GM18507 (cell line): ENCODE measurements around the gene IFRD2.
"Not testable (repeated sequence)": the region's sequence is repeated elsewhere in the genome, so short reads cannot be mapped to it uniquely, and the experiment has no call there.

Source experiments
- DNase-seq: peaks from one replicate; pipeline ENCODE4 v3.0.0; 2011; ENCODE audit warnings: low read depth; ENCODE audit not compliant: insufficient read length; ENCODE audit errors: extremely low spot score
- FAIRE-seq: peaks from 2 replicates; lab custom pipeline; 2011; peaks lifted over from hg19 to GRCh38; lab: Jason Lieb, UNC

IFRD2 gene

DNA sequence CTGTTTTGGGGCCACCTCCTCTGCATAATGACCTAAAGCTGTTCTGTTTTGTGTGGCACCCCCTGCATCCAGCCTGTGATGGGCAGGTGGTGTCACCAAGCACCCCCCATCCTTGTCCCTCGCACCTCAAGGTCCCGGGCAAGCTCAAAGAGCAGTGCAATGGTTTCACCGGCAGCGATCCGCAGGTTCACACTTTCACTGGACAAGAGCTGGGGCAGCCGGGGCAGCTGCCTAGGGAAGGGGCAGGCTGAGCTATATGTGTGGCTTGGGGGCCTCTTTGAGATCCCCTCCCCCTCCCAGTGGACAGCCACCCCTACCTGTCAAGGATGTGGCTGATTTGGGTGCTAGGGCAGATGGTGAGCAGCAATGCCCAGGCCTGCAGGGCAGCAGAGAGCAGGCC is 3.1 kb downstream of the IFRD2 start:
- DNase-seq (no peak), FAIRE-seq (no peak)

DNA sequence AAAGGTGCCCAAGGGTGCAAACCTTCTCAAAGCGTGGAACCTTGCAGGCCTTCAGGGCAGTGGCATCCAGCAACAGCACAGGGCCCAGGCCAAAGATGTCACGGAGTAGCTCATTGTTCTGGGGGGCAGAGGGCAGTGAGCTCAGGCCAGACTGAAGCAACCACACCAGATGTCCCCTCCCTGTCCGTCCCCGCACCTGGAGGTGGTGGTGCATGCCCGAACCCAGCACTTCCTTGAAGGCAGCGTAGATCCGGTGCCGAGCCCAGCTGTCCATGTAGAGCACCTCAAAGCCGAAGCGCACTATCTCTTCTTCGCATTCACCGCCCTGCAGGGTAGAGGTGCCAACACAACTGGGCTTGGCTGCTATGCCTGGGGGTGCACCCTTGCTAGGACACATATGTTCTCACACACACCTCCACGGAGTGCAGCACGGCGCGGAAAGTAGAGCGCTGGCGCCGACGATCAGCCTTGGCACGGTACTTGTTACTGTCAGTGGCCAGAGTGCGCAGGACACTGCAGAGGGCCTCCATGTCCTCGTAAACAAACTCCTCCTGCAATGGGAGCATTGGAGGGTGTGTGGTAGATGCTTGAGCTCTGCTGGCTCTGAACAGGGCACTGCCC is 3.7 kb downstream of the IFRD2 start:
- FAIRE-seq (no peak), DNase-seq (no peak)

GRCh38 chr3:50287262-50287661 is 5.0 kb downstream of the IFRD2 start:
- FAIRE-seq: no peak
- DNase-seq: no peak

DNA sequence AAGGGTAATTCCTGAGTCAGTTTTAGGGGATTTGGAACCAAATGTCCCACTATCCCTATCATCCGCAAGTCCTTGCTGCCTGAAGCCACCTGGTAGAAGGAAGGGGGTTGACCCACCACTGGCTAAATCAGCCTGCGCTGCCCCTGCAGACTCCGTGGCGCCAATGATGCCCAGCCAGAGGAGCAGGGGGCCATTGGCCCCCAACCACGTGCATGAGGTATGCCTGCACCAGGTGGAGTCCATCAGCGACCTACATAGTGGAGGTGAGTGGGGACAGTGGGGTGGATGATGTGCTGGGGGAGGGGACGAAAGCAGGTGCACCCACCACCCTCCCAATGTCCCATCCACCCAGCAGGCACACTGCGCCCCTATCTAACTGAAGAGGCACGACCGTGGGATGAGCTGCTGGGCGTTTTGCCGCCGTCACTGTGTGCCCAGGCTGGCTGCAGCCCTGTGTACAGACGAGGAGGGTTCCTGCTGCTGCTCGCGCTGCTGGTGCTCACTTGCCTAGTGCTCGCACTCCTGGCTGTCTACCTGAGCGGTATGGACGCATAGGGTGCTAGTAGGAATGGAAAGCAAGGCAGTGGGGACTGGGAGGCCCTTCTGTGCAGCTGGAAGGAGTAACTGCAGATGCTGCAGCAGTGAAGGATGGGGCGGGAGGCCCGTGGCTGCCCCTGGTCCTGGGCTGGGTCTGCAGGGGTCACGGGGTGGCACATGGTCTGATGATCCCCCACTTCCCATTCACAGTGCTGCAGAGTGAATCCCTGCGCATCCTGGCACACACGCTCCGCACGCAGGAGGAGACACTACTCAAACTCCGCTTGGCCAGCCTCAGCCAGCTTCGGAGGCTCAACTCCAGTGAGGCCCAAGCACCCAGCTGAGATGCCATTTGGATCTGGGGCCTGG is 5.7 kb downstream of the IFRD2 start:
- DNase-seq: no peak
- FAIRE-seq: no peak

DNA sequence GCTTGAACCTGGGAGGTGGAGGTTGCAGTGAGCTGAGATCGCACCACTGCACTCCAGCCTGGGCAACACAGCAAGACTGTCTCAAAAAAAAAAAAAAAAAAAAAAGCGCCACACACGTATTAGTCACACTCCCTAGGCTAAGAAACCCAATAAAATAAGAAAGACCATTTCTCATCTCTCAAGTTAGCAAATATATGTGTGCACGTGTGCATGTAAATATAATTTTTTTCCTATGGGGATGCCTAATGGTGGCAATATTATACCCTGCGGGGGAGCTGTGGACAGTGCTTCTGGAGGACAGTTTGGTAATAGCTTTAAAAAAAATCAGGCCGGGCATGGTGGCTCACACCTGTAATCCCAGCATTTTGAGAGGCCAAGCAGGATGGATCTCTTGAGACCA is 8.1 kb downstream of the IFRD2 start:
- FAIRE-seq, DNase-seq: not testable (repeated sequence)

DNA sequence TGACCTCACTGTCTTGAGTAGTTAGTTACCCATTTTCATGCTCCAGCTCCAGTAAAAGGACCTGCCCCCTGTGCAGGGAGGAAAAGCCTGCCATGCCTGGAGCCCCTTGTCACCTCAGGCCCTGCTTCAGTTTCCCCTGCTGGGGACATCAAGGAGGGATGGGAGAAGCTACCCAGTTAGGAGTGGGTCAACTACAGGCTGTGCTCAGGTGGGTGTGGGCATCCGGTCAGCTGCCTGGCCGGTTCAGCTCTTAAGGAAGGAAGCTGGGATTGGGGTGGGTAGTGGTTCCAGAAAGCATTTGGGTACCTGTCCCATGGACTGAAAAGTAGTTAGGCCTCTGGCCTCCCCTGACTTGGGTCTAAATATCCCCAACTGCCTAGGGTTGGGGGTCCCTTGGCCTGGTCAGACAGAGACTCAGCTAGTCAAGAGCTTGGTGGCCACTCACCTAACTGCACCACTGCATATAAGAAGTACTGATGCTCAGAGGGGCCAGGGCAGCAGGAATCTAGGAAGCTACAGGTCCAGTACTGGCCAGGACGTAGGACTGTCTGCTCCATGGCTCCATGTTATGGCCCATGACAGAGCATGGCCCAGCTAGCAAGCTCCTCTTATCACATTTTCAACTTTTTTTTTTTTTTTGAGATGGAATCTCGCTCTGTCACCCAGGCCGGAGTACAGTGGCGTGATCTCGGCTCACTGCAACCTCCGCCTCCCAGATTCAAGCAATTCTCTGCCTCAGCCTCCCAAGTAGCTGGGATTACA is 12.8 kb downstream of the IFRD2 start:
- FAIRE-seq (no peak), DNase-seq (no peak)

- DNase-seq (no peak), FAIRE-seq (no peak)
Measured at GRCh38 chr3:50278880-50279224, 13.4 kb downstream of the IFRD2 start, which contains the start of gene LSMEM2. TSS of gene LSMEM2 (plus strand) at chr3:50279087. CDS start at chr3:50279114, 27 bp downstream.

DNA sequence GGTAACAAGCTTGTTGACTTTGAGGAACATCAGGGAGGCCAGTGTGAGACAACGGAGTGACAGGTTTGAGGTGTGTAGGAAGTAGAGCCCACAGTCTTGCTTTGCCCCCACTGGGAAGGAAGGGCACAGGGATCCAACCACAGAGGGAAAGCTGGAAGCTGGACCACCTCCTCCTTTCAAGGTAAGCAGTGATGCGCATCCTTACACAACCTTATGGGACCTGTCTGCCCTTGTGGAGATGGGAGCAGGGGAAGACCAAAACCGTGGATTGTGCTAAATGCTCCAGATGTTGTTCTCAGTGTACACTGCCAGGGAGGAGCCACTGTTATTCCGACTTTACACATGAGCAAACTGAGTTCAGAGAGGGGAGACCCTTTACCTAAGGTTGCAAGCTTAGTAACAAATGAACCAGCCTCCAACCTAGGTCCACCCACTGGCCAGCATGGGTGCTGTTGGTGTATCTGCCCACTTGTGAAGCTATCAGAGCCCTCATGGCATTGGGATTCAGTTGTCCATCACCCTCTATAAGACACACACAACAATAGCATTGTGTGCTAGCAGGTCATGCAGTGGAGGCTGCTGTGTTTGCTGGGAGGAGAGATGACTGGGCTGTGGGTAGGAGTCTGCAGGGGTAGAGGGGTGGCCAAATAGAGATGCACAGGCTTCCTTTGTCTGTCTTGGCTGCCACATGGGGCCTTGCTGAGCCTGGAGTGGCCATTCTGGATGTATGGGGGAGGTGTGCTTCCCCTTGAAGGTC is 13.9 kb downstream of the IFRD2 start:
- DNase-seq (no peak), FAIRE-seq (no peak)

DNA sequence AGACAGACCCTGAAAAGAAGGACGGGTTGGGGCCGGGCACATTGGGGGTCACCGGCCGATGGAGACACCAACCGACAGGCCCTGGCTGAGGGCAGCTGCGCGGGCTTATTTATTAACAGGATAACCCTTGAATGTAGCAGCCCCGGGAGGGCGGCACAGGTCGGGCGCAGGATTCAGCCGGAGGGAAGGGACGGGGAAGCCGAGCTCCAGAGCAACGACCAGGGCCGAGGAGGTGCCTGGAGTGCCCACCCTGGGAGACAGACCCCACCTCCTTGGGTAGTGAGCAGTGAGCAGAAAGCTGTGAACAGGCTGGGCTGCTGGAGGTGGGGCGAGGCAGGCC is 15.5 kb downstream of the IFRD2 start:
- no peak for FAIRE-seq
- DNase-seq: no peak

- FAIRE-seq: no peak
- no peak for DNase-seq
Measured at GRCh38 chr3:50275996-50276761, 16.1 kb downstream of the IFRD2 start.

- DNase-seq: no peak
- no peak for FAIRE-seq
Measured at GRCh38 chr3:50275141-50275995, 16.9 kb downstream of the IFRD2 start.

DNA sequence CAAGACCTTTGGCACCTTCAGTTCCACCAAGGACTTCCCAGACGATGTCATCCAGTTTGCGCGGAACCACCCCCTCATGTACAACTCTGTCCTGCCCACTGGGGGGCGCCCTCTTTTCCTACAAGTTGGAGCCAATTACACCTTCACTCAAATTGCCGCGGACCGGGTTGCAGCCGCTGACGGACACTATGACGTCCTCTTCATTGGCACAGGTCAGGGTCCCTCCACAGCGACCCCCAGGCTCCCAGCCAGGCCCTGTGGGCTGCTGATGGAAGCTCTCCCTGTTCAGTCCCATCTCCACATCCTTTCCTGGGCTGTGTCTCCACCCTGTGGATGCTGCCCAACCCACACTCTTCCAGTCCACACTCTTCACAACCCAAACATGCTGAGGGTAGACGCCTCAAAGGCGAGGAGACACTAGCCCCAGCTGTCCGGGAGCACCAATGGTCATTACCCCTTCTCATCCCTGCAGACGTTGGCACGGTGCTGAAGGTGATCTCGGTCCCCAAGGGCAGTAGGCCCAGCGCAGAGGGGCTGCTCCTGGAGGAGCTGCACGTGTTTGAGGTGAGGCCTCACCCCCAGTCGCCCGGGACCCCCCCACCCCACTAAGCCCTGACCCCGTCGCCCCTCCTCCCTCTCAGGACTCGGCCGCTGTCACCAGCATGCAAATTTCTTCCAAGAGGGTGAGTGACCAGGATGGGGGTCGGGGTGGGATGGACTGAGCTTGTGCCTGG is 17.7 kb downstream of the IFRD2 start:
- FAIRE-seq (no peak), DNase-seq (no peak)

DNA sequence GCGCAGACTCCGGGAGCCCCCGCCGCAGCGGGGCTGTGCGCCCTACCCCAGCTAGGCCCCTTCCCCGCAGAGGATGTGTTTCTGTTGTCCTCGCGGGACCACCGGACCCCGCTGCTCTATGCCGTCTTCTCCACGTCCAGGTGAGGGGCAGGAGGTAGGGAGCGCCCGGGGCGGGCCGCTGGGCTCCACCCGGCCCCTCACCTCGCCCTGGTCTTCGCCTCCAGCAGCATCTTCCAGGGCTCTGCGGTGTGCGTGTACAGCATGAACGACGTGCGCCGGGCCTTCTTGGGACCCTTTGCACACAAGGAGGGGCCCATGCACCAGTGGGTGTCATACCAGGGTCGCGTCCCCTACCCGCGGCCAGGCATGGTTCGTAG is 18.6 kb downstream of the IFRD2 start:
- FAIRE-seq: no peak
- no peak for DNase-seq

DNA sequence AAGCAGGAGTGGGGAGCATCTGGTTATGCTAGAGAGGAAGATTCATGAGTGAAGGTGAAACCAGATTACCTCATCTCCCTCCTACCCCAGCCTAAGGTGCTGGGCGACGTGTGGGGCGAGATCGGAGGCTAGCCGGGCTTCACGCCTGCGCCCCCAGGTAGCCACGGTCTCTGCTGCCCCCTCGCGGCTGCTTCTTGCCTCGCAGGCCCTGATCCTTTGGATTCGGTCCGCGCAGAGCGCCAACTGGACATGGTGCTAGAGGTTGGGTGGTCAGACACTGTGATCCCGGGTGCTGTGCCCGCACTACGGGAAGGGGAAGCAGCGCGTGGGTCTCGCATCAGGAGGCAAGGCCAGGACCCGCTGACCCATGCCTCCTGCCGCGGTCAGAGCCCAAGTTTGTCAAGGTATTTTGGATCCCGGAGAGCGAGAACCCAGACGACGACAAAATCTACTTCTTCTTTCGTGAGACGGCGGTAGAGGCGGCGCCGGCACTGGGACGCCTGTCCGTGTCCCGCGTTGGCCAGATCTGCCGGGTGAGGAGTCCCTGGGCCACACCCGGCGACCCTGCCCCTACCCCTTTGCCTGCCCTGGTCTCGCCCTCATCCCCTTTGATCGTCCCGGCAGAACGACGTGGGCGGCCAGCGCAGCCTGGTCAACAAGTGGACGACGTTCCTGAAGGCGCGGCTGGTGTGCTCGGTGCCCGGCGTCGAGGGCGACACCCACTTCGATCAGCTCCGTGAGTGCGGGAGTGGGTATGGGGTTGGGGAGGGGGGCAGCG is 19.1 kb downstream of the IFRD2 start:
- FAIRE-seq (peak; percentile 97), DNase-seq (peak; percentile 96)

- FAIRE-seq, DNase-seq: not testable (repeated sequence)
Measured at GRCh38 chr3:50272538-50272910, 19.7 kb downstream of the IFRD2 start.

DNA sequence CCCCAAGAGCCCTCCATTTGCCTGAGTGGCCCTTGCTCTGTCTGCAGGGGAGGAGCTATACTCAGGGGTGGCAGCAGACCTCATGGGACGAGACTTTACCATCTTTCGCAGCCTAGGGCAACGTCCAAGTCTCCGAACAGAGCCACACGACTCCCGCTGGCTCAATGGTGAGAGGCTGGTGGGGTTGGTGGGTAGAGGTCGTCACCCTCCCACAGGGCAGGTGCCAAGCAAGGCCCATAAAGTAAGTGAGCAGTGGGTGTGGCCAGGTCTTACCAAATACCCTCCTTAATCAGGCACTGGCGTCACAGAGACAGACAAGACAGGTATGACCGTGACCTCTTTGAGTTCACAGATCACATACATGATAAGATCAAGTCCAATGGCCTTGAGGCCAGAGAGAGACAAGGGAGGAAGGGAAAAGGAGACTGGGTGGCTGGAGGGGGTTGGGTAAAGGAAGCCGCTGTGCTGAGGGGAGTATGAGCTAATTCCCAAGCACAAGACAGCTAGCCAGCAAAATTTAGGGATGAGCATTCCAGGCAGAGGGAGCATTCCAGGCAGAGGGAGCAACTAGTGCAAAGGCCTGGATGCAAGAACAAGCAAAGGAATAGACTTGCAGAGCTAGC is 20.8 kb downstream of the IFRD2 start:
- DNase-seq: no peak
- no peak for FAIRE-seq
